HL-60 (cell line): ENCODE measurements around the gene KIF24.

Experiments
- DNase-seq, 2 experiments: peaks; one replicate each; pipeline ENCODE4 v3.0.0-alpha.2; 2010 to 2020; ENCODE audit warnings: low read depth in 1 of 2, low spot score in 1 of 2
- H3K27ac ChIP-seq: fragments of 250-450 bp; sonication (Bioruptor Pico); replicated peaks from 2 replicates; pipeline ENCODE4 v1.5.1; 2020; ENCODE audit warnings: mild to moderate bottlenecking, moderate library complexity
- H3K27me3 ChIP-seq: fragments of 250-450 bp; sonication (Bioruptor Pico); 2 replicates; pipeline ENCODE4 v1.5.1; 2021; ENCODE audit warnings: mild to moderate bottlenecking, moderate library complexity; ENCODE audit not compliant: insufficient read depth, poor library complexity, severe bottlenecking
- H3K4me3 ChIP-seq: replicated peaks from 2 replicates; pipeline ENCODE4 v1.5.1; 2011; ENCODE audit warnings: mild to moderate bottlenecking, control low read depth, low read length; ENCODE audit not compliant: insufficient read depth
- CTCF ChIP-seq: IDR thresholded peaks from one replicate; pipeline ENCODE4 v1.5.1; 2011; ENCODE audit warnings: low read length, control low read depth, inconsistent platforms; ENCODE audit not compliant: insufficient read depth
- GABPA ChIP-seq: IDR thresholded peaks from 2 replicates; pipeline ENCODE4 v1.6.1; 2012; ENCODE audit warnings: low read depth
- POLR2AphosphoS5 ChIP-seq: IDR thresholded peaks from 2 replicates; pipeline ENCODE4 v1.6.1; 2012; ENCODE audit warnings: low read depth
- REST ChIP-seq: IDR thresholded peaks from 2 replicates; pipeline ENCODE4 v1.6.1; 2012; ENCODE audit warnings: low read depth; ENCODE audit not compliant: insufficient replicate concordance
- SPI1 ChIP-seq: IDR thresholded peaks from 2 replicates; pipeline ENCODE4 v1.6.1; 2012; ENCODE audit warnings: low read depth, mild to moderate bottlenecking, borderline replicate concordance

Gene KIF24

GRCh38 chr9:34349324-34349723 lies 20.3 kb upstream of the KIF24 start:
- H3K27me3 ChIP-seq = no peaks in the 10 kb centered on the region
- TF ChIP-seq SPI1 = no peak
- TF ChIP-seq GABPA = no peak
- TF ChIP-seq REST = no peak
- no peak for TF ChIP-seq CTCF
- no peak for TF ChIP-seq POLR2AphosphoS5
- no peak for DNase-seq
- H3K4me3 ChIP-seq = no peak overlapping the region
- no peak overlapping the region for H3K27ac ChIP-seq

- no peak for DNase-seq
- Histone ChIP-seq H3K27ac (no peak overlapping the region), H3K27me3 (no peaks in the 10 kb centered on the region), H3K4me3 (no peak overlapping the region)
- no peak for TF ChIP-seq SPI1
- TF ChIP-seq POLR2AphosphoS5 = no peak
- TF ChIP-seq CTCF = no peak
- TF ChIP-seq REST = no peak
- no peak for TF ChIP-seq GABPA
Observed at GRCh38 chr9:34347800-34348158, 18.7 kb upstream of the KIF24 start.

GRCh38 chr9:34346873-34347799 lies 18.1 kb upstream of the KIF24 start:
- TF ChIP-seq CTCF (no peak), REST (no peak), POLR2AphosphoS5 (no peak)
- H3K4me3 ChIP-seq = no peak overlapping the region
- DNase-seq = no peak
- no peaks in the 10 kb centered on the region for H3K27me3 ChIP-seq
- no peak overlapping the region for H3K27ac ChIP-seq
